SK-N-SH (cell line): ENCODE data around the gene STON2. TPM values are rescaled to one million over a fixed set of nuclear protein-coding genes. Genes with fewer than 3 reads are reported as not detected.

Source experiments
- CTCF ChIA-PET: fragments of 300-600, 350-600 bp; formaldehyde crosslinking; extraction: SDS; loops from one replicate; lab custom pipeline; 2021; lab: Yijun Ruan, JAX
- POLR2A ChIA-PET: fragments of 350-600 bp; sonication (Branson Sonifier 250); formaldehyde crosslinking; extraction: SDS; loops from one replicate; lab custom pipeline; 2020; ENCODE audit warnings: antibody characterized with exemption, inconsistent platforms; lab: Yijun Ruan, JAX
- DNase-seq: peaks from one replicate; pipeline ENCODE4 v3.0.0; 2012
- H2AFZ ChIP-seq: fragments of 200-600 bp; sonication (generic); 2 replicates; pipeline ENCODE4 v1.8.1; 2016; ENCODE audit warnings: antibody characterized with exemption, mild to moderate bottlenecking, low read depth
- H3F3A ChIP-seq: fragments of 200-600 bp; sonication (generic); replicated peaks from 2 replicates; pipeline ENCODE3; 2016; ENCODE audit warnings: antibody characterized with exemption, mild to moderate bottlenecking; ENCODE audit not compliant: insufficient read depth
- H3K27ac ChIP-seq, 2 experiments: fragments of 200-500 bp in 1 of 2; fragments of 200-600 bp in 1 of 2; sonication (Bioruptor generic) in 1 of 2; sonication (generic), shearing (Covaris generic) in 1 of 2; 2 replicates each; pipeline versions ENCODE4 v1.5.1 to v1.6.1; 2014 to 2016; ENCODE audit warnings: low read depth in 2 of 2, inconsistent platforms in 1 of 2, low read length in 1 of 2, mild to moderate bottlenecking in 1 of 2, mixed read lengths in 1 of 2
- H3K27me3 ChIP-seq: fragments of 200-600 bp; sonication (generic), shearing (Covaris generic); 2 replicates; pipeline ENCODE4 v1.6.1; 2016; ENCODE audit warnings: mixed run types; ENCODE audit not compliant: insufficient read depth
- H3K36me3 ChIP-seq, 2 experiments: fragments of 200-500 bp in 1 of 2; fragments of 200-600 bp in 1 of 2; sonication (Bioruptor generic) in 1 of 2; sonication (generic) in 1 of 2; replicated peaks in 1 of 2; 2 replicates each; pipeline versions ENCODE3 to v1.5.1; 2014 to 2016; ENCODE audit warnings: low read length in 1 of 2, mild to moderate bottlenecking in 1 of 2; ENCODE audit not compliant: insufficient read depth in 2 of 2, control insufficient read depth in 1 of 2
- H3K4me1 ChIP-seq, 2 experiments: fragments of 200-500 bp in 1 of 2; fragments of 200-600 bp in 1 of 2; sonication (Bioruptor generic) in 1 of 2; sonication (generic), shearing (Covaris generic) in 1 of 2; 2 replicates each; pipeline versions ENCODE4 v1.5.1 to v1.6.1; 2014 to 2016; ENCODE audit warnings: low read depth in 1 of 2, low read length in 1 of 2, mixed run types in 1 of 2; ENCODE audit not compliant: insufficient read depth in 2 of 2, control insufficient read depth in 1 of 2
- H3K4me2 ChIP-seq: fragments of 200-600 bp; sonication (generic), shearing (Covaris generic); 2 replicates; pipeline ENCODE4 v1.6.1; 2017; ENCODE audit warnings: mixed run types
- H3K4me3 ChIP-seq, 2 experiments: fragments of 200-500 bp in 1 of 2; fragments of 200-600 bp in 1 of 2; sonication (Bioruptor generic) in 1 of 2; sonication (generic), shearing (Covaris generic) in 1 of 2; 2 replicates each; pipeline versions ENCODE4 v1.5.1 to v1.8.1; 2014 to 2016; ENCODE audit warnings: low read depth in 2 of 2, inconsistent platforms in 1 of 2, low read length in 1 of 2, mild to moderate bottlenecking in 1 of 2, mixed read lengths in 1 of 2, moderate library complexity in 1 of 2
- H3K79me2 ChIP-seq: fragments of 200-600 bp; sonication (generic); 2 replicates; pipeline ENCODE4 v1.8.1; 2017; ENCODE audit warnings: mild to moderate bottlenecking; ENCODE audit not compliant: insufficient read depth
- H3K9ac ChIP-seq: fragments of 200-600 bp; sonication (generic); 2 replicates; pipeline ENCODE4 v1.6.1; 2017; ENCODE audit warnings: mixed run types
- H3K9me2 ChIP-seq: fragments of 200-600 bp; sonication (generic); 2 replicates; pipeline ENCODE4 v1.6.1; 2017; ENCODE audit warnings: mixed run types
- H3K9me3 ChIP-seq: fragments of 200-600 bp; sonication (generic); 2 replicates; pipeline ENCODE4 v1.6.1; 2017; ENCODE audit warnings: mixed run types, mild to moderate bottlenecking, moderate library complexity
- H4K20me1 ChIP-seq: fragments of 200-600 bp; sonication (generic); 2 replicates; pipeline ENCODE4 v1.6.1; 2017; ENCODE audit warnings: mild to moderate bottlenecking, mixed run types; ENCODE audit not compliant: insufficient read depth
- ELF1 ChIP-seq: IDR thresholded peaks from 2 replicates; pipeline ENCODE4 v1.4.0; 2012
- EP300 ChIP-seq, 2 experiments: IDR thresholded peaks; 2 replicates each; pipeline versions ENCODE4 v1.4.0 to v1.6.1; 2012; ENCODE audit warnings: borderline replicate concordance in 1 of 2, low read depth in 1 of 2, low read length in 1 of 2
- EZH2phosphoT487 ChIP-seq: fragments of 200-600 bp; sonication (generic); IDR thresholded peaks from 2 replicates; pipeline ENCODE4 v1.6.1; 2017; ENCODE audit warnings: low read depth, mixed run types, mild to moderate bottlenecking, antibody characterized with exemption, moderate library complexity, borderline replicate concordance
- FOSL2 ChIP-seq: IDR thresholded peaks from 2 replicates; pipeline ENCODE4 v1.4.0; 2012; ENCODE audit warnings: low read depth, mild to moderate bottlenecking, moderate library complexity, borderline replicate concordance
- GABPA ChIP-seq: IDR thresholded peaks from 2 replicates; pipeline ENCODE4 v1.4.0; 2012; ENCODE audit warnings: low read depth, mild to moderate bottlenecking
- GATA2 ChIP-seq: sonication (generic); formaldehyde crosslinking; IDR thresholded peaks from 2 replicates; pipeline ENCODE4 v1.5.0; 2020; ENCODE audit warnings: mild to moderate bottlenecking, missing genetic modification reagents
- JUND ChIP-seq: IDR thresholded peaks from 2 replicates; pipeline ENCODE4 v1.4.0; 2012
- PBX3 ChIP-seq: IDR thresholded peaks from 2 replicates; pipeline ENCODE4; 2012
- RFX5 ChIP-seq: IDR thresholded peaks from 2 replicates; pipeline ENCODE4 v1.6.1; 2012; ENCODE audit warnings: mild to moderate bottlenecking, improper control_type of control experiment, low read length
- SIN3A ChIP-seq: IDR thresholded peaks from 2 replicates; pipeline ENCODE4 v1.6.1; 2012; ENCODE audit warnings: low read depth, mild to moderate bottlenecking, low read length, moderate library complexity, borderline replicate concordance
- YY1 ChIP-seq: IDR thresholded peaks from 2 replicates; pipeline ENCODE4 v1.4.0; 2012; ENCODE audit warnings: low read depth, mild to moderate bottlenecking
- ZBTB33 ChIP-seq: IDR thresholded peaks from 2 replicates; pipeline ENCODE4 v1.4.0; 2012; ENCODE audit warnings: low read depth, borderline replicate concordance
- WGBS: methylation state at CpG from one replicate; pipeline ENCODE4 v1.1.6; 2017; ENCODE audit warnings: low lambda C conversion rate; 5-methylcytosine and 5-hydroxymethylcytosine counted together
- polyA plus RNA-seq, 3 experiments: library from polyadenylated mRNA; depleted of rRNA; stranded (reverse); fragments of >200 nt; gene quantifications; 2 replicates each; pipeline ENCODE4 v1.2.3, GENCODE V29; 2012
- TF ChIP-seq, protein P1 (sequence below): IDR thresholded peaks from 2 replicates; pipeline ENCODE4 v1.4.0; 2012; ENCODE audit warnings: low read depth

STON2 gene
- polyA plus RNA-seq, 1 of the 3 experiments (the other 2 are of a cell fraction): not detected

GRCh38 chr14:81388336-81388735 lies 11.8 kb downstream of the STON2 start (continued):
- TF ChIP-seq EP300 (IDR thresholded peaks at IDR 0.05; ENCODE audit: borderline replicate concordance in 1 of 2, low read depth in 1 of 2, low read length in 1 of 2) (no peak), GATA2 (CRISPR knock-in tag) (no peak), YY1 (no peak), GABPA (no peak), EZH2phosphoT487 (no peak)

GRCh38 chr14:81386290-81386745 lies 13.8 kb downstream of the STON2 start:
- Histone ChIP-seq H3K9me3 (no peaks in the 10 kb centered on the region), H3K4me1 (no peaks in the 10 kb centered on the region), H2AFZ (no peak overlapping the region), H3K79me2 (no peaks in the 10 kb centered on the region), H3K4me2 (no peak overlapping the region), H3K36me3 (no peaks in the 10 kb centered on the region), H3K27ac (no peak overlapping the region), H3F3A (no peaks in the 10 kb centered on the region), H3K27me3 (no peaks in the 10 kb centered on the region), H3K9ac (no peak overlapping the region), H3K9me2 (no peaks in the 10 kb centered on the region), H4K20me1 (no peaks in the 10 kb centered on the region), H3K4me3 (no peak overlapping the region)
- CTCF ChIA-PET: interaction anchor here (1.0 to 1.8 kb wide), 2 partner anchors 78 to 117 kb away, joined by 5 to 6 read pairs; no protein-coding TSS in a partner anchor
- TF ChIP-seq ELF1 (no peak), JUND (no peak)
- no peak for DNase-seq
- WGBS: 31% methylated on average over 4 of the region's 4 CpGs
- POLR2A ChIA-PET: no interaction called here

DNA sequence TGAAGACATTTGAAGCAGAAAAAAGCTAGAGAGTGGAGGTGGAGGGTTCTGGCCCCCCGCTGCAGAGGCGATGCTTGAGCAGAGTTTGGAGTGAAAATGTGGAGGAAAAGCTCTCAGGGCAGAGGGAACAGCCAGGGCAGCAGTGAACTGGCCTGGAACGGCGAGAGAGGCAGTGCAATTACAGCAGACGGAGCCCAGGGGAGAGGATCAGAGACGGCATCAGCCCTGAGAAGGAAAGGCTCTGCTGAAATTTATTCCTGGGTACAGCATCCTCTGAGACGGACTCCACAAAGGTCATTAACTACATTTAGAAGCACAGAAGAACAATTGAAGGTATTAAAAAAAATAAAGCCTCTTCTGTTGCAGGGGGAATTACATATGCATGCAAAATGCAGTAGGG lies 14.2 kb downstream of the STON2 start:
- H3K4me1 ChIP-seq: no peaks in the 10 kb centered on the region

More for the DNA sequence above, 14.2 kb downstream of the STON2 start:
- Histone ChIP-seq H3K9me3 (no peaks in the 10 kb centered on the region), H3K36me3 (no peaks in the 10 kb centered on the region)
- no peak for TF ChIP-seq FOSL2
- no peak for TF ChIP-seq ZBTB33
- TF ChIP-seq EZH2phosphoT487: no peak
- TF ChIP-seq PBX3: no peak
- TF ChIP-seq, protein P1, sequence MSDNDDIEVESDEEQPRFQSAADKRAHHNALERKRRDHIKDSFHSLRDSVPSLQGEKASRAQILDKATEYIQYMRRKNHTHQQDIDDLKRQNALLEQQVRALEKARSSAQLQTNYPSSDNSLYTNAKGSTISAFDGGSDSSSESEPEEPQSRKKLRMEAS: no peak
- no peak for TF ChIP-seq GATA2 (CRISPR knock-in tag)
- no peak for TF ChIP-seq YY1
- TF ChIP-seq SIN3A: no peak
- no peak for TF ChIP-seq RFX5
- TF ChIP-seq, all 33 proteins: peak for 0
- Histone ChIP-seq H2AFZ (no peak overlapping the region), H3K4me3 (no peak overlapping the region), H4K20me1 (no peaks in the 10 kb centered on the region), H3K9me2 (no peaks in the 10 kb centered on the region), H3K4me2 (no peak overlapping the region), H3K9ac (no peak overlapping the region), H3F3A (no peaks in the 10 kb centered on the region), H3K27me3 (no peaks in the 10 kb centered on the region), H3K27ac (no peak overlapping the region), H3K79me2 (no peaks in the 10 kb centered on the region)
- no peak for DNase-seq
- ChIA-PET CTCF (interaction anchor here (1.0 to 1.8 kb wide), 2 partner anchors 79 to 117 kb away, joined by 5 to 6 read pairs; no protein-coding TSS in a partner anchor), POLR2A (no interaction called here)
- WGBS: 35% methylated on average over 7 of the region's 7 CpGs
